GM19372 (cell line): ENCODE data around the gene DGKZ.
A peak's percentile ranks its signal among the peaks of the same experiment; 100 is the strongest.
"Not testable (repeated sequence)": the region's sequence is repeated elsewhere in the genome, so short reads cannot be mapped to it uniquely, and the experiment has no call there.

ENCODE experiments used
- ATAC-seq: cut with Tn5 transposase; IDR thresholded peaks from one replicate; pipeline ENCODE4 v1.9.1; 2021; ENCODE audit warnings: mild to moderate bottlenecking, low read depth, moderate library complexity; ENCODE audit not compliant: unreplicated experiment

The DGKZ gene, protein sequence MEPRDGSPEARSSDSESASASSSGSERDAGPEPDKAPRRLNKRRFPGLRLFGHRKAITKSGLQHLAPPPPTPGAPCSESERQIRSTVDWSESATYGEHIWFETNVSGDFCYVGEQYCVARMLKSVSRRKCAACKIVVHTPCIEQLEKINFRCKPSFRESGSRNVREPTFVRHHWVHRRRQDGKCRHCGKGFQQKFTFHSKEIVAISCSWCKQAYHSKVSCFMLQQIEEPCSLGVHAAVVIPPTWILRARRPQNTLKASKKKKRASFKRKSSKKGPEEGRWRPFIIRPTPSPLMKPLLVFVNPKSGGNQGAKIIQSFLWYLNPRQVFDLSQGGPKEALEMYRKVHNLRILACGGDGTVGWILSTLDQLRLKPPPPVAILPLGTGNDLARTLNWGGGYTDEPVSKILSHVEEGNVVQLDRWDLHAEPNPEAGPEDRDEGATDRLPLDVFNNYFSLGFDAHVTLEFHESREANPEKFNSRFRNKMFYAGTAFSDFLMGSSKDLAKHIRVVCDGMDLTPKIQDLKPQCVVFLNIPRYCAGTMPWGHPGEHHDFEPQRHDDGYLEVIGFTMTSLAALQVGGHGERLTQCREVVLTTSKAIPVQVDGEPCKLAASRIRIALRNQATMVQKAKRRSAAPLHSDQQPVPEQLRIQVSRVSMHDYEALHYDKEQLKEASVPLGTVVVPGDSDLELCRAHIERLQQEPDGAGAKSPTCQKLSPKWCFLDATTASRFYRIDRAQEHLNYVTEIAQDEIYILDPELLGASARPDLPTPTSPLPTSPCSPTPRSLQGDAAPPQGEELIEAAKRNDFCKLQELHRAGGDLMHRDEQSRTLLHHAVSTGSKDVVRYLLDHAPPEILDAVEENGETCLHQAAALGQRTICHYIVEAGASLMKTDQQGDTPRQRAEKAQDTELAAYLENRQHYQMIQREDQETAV

DNA sequence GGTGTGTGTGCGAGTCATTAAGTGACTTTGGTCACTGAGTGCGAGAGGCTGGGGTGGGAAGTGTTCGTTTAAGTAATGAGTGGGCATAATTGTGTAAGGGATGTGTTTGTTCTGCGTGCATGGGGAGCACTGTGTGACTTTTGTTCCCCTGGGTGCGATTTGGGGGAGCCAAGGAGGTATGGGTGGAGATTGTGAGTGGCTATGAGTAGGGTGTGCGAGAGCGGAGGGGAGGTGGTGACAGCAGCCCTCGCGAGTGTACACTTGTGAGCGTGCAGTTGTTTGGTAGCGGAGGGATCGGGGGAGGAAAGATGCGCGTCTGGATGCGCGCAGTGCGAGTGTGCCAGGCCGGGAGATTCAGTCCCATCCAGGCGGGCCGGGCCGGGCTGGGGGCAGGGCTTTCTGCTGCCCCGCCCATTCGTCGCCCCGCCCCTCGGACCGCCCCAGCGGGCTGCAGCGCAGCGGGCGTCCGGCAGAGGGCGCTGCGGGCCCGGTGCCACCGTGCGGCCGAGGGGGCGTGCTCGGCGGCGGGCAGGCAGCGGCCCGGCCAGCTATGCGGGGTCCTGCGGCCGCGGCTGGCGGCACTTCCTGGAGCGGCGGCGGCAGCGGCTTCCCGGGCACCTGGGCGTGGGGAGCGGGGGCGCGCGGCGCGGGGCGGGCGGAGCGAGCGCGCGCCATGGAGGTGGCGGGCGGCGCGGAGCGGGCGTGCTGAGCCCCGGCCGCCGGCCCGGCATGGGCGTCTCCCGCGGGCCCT lies at the start of gene DGKZ:
Gene DGKZ (plus strand): TSS at position 578 of the 751 bp plus-strand sequence. CDS start 197 bp downstream, outside the sequence.
- peak; percentile 73 for ATAC-seq

DNA sequence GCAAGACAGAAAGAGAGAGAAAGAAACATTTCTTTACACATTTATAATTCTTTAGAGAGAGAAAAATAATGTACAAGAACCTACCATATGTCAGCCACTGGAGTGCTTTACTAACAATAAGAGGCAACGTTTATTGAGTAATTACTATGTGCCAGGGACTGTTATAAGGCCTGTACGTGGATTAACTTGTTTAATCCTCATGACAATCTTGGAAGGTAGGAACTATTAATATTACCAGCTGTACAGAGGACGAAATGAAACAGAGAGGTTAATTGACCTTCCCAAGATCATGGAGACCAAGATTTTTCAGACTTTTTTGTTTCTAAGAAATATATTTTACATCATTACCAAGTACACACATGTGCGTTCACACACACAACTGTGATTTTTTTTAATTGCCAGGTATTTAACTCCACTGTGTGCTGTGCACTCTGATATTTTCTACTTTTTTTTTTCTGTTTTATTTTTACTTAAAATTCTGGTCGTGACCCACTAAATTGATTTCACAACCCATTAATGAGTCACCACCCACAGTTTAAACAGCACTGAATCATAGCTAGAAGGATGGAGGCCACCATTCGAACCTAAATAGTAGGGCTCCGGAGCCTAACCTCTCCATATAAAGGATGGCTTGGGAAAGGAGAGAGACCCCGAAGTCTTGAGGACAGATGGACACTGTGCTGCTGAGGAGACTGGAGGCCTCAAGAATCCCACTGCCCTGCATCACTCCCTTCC lies 48.4 kb upstream of the DGKZ start:
- ATAC-seq = no peak

DNA sequence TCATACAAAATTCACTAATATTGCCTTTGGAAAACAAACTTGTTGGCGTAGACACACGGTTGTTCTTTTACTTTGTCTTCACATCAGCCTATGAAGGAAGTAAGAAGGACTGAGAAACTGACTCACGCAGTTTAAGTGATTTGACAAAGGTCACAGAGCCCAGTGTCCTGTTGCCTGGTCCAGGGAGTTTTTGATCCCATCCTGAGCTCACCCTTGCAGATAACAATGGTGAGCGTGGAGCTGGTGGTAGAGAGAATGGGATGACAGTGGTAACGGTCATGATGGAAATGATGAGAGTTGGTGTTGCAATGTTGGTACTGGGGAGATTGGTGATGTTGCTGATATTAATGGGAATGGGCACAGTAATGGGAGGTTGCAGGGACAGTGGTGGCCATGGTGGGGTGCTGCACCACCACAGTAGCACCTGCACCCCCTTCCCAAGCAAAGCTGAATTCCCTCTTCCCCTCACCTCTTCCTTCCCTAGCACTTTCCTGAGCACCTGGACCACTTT lies 47.8 kb upstream of the DGKZ start:
- no peak for ATAC-seq

DNA sequence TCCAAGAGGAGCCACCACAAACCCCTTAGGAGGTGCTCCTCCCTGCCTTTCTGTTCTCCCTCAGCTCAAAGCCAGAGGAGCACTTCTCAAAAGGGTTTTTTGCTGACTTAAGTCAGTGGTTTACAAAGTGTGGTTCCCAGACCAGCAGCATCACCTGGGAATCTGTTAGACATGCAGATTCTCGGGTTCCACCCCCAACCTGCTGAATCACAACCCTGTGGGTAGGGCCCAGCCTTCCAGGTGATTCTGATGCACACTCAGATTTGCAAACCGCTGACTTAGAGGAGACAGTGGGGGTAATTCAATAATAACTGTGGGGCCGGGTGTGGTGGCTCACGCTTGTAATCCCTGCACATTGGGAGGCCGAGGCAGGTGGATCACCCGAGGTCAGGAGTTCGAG lies 47.0 kb upstream of the DGKZ start:
- no peak for ATAC-seq

DNA sequence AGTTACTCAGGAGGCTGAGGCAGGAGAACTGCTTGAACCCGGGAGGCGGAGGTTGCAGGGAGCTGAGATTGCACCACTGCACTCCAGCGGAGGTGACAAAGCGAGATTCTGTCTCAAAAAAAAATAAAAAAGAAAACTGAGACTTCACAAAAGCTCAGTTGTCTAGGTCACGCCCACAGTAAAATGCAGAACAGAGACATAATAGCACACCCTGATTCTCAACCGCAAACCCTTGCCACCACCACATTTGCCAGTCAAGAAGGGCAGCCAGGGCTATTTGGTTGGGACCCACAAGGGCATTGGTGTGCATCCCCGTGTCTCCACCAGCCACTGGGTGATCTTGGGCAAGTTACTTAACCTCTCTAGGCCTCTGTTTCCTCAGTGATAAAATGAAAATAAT lies 44.4 kb upstream of the DGKZ start:
- no peak for ATAC-seq

DNA sequence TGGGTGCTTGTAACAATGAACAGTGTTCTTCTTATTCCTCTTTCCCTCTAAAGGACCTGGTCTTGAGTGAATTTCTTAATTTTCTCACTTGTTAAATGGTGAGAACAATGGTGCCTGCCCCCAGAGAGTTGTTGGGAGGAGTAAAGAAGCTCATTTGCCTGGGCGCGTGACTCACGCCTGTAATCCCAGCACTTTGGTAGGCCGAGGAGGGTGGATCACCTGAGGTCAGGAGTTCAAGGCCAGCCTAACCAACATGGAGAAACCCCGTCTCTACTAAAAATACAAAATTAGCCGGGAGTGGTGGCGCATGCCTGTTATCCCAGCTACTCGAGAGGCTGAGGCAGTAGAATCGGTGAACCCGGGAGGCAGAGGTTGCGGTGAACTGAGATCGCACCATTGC lies 43.2 kb upstream of the DGKZ start:
- not testable (repeated sequence) for ATAC-seq

DNA sequence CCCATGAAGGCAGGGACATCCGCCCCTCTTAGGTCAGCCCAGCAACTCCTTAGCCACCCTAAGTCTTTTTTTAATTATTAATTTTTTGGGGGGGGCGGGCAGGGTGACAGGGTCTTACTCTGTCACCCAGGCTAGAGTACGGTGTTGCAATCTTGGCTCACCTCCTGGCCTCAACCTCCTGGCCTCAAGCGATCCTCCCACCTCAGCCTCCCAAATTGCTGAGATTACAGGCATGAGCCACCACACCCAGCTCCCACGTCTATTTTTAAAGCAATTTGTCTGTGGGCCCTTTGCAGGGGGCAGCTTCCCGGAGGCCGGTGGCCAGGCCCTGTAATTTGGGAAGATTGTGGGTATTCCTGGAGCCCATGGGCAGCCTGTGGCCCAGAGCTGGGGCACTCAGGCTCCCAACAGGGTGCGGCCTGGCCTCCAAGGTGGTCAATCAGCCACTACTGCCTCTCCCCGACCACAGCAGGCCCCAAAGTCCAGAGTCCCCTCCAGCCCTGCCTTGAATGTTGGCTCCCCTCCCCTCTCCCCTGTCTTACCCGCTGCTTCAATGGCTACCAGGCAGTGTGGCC lies 42.6 kb upstream of the DGKZ start:
- ATAC-seq = no peak

DNA sequence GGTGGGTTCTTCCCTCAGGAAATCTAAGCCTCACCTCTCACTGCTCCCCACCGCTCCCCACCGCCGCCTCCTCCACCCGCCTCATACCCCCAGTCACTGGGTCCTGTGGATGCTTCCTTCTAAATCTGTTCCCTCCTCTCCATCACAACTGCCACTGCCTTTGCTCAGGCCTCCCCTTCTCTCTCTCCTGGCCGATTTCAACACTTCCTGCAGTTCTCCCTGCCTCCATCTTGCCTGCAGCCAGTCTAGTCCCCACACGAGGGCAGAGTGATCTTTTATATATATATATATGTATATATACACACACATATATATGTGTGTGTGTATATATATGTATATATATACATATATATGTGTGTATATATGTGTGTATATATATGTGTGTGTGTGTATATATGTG lies 42.0 kb upstream of the DGKZ start:
- no peak for ATAC-seq

DNA sequence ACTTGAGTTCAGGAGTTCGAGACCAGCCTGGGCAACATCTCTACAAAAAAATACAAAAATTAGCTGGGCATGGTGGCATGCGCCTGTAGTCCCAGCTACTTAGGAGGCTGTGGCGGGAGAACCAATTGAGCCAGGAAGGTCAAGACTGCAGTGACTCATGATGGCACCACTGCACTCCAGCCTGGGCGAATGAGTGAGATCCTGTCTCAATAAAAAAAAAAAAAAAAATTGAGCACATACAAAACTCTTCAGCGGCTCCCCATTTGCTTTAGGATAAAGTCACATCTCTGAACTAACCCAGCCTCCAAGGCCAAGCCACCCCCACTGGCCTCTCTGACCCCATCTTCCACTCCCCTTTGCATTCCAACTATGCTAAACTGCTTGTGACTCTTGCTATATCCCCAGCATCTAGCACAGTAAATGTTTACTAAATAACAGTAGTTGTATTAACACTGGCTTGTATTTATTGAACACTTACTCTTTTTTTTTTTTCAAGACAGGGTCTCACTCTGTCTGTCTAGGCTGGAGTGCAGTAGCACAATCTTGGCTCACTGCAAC lies 40.9 kb upstream of the DGKZ start:
- ATAC-seq = no peak

DNA sequence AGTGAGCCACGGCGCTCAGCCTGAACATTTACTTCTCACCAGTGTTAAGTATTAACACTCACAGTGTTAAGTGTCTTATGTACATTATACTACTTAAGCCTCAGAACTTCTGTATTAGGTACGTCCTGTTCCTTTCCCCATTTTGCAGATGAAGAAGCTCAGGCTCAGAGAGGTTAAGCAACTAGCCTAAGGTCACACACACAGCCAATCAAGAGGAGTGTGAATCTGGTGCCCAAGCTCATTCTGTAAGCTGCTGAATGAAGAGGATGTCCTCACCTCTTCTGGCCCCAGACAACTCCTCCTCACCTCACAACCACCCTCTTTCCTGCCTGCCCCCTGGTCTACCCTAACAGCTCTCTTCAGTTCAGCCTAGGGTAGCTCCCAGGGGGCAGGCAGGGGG lies 39.9 kb upstream of the DGKZ start:
- no peak for ATAC-seq

DNA sequence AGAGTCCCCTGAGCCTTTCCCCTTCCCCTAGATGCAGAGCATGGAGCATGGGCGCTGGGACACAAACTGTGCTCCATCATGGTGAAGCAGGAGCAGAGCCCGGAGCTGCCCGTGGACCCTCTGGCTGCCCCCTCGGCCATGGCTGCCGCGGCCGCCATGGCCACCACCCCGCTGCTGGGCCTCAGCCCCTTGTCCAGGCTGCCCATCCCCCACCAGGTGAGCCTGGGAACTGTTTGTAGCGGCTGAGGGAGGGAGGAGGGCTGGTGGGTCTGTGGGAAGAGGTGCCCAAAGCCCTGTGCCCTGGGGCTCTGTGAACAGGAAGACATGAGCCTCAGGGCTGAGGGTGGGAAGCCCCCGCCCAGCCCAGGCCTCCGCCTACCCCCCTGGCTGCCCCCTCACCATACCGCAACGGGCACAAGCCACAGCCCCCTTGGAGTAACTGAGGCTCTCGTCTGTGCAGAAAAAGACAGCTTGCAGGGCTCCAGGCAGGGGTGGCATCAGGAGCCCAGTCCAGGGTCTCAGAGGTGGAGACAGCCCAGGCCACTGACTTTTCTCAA lies 39.4 kb upstream of the DGKZ start:
- no peak for ATAC-seq

DNA sequence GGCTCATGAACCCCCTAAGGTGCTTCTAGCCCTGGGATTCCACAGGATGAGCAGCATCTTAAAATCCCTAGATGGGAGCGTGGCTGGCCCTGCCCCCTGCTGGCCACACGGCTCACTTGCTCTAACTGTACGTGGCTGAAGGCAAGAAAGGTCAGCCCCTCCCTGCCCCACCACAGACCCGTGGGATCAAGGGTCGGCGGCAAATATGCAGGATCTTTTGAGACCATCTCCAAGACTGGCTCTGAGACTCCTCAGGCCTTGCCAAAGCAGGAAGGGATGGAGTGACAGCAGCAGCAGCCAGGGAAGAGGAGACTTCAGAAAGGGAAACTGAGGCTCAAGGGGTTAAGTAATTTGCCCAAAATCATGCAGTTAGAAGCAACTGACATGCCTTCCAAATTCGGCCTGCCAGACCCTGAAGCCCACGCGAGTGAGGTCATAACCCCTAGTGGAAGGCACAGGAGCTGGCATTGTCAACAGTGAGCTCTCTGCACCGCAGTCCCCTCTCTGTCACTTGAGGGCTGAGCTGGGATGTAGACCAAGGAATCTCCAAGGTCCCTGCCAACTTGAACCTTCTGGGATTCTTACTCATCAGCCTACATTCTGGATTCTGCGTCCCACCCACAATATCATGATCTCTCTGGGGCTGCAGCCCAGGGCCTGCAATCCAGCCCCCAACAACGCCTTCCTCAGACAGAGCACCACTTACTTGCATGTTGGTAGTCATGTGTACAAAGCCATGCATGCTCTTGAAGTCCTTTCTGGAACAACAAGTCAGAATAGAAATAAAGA lies 38.4 kb upstream of the DGKZ start:
- peak; percentile 62 for ATAC-seq

DNA sequence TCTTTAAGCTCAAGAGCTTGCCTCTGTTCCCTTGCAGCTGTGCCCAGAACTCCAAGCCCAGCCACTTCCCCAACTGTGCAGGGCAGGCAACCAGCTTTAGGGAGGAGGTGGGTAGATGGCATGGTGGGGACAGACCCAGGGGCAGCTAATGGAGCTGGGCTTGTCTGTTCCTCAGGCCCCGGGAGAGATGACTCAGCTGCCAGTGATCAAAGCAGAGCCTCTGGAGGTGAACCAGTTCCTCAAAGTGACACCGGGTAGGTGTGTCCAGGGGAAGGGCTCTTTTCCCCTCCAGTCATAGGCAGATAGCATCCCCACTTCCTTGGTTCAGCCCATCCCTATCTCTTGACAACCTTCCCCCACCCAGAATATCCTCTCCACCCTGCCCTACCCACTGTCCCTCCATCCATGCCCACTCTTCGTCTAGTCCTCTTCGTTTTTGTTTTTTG lies 37.4 kb upstream of the DGKZ start:
- ATAC-seq = no peak

DNA sequence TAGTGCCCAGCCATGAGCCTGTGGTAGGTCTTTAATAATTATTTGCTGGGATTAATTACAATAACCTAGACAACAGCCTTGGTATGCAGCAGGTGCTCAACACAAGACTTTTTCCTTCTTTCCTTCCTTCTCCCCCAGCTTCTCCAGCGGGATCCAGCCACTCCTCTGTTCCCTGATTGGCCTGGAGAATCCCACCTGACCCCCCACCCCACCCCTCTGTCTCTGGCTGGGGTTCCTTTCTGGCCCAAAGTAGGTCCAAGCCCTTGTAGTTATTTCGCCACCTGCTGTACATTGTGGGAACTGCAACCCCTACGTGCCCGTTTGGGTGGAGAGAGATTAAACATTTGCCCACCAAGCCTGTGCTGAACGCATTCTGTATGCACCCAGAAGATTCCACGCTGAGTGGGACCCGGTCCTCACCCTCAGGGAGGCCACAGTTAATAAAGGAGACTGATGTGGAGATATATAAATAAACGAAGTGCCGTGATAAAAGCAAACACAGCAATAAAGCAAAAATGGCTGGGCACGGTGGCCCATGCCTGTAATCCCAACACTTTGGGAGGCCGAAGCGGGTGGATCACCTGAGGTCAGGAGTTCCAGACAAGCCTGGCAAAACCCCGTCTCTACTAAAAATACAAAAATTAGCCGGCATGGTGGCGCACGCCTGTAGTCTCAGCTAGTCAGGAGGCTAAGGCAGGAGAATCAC lies 32.1 kb upstream of the DGKZ start:
- no peak for ATAC-seq

DNA sequence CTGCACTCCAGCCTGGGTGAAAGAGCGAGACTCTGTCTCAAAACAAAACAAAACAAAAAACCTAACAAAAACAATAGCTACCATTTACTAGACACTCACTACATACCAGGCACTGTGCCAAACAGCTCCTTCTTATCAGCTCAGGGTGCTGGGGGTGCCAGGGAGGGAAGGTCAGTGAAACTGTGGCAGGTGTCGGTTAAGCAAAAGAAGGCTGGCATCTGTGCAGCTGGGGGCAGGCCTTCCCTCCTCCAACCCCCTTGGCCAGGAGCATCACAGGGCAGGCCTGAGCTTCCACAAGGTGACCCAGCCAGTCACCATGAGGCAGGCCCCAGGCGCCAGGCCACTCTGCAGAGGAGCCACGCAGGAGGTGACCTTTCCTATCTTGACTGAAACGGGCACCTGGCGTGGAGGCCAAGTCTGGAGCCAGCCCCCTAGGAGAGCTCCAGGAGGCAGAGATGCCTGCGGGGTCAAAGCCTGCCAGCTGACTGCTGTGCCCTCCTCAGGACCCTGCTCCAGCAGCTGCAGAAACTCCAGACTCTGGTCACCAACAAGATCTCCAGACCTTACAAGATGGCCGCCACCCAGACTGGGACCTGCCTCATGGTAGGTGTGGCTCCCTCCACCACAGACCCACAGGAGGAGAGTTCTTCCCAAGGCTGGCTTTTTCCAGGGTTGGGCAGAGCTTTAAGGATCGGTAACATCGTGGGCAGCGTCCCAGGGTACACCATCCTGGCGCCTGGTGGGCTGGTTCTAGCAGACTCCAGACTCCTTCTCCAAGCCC lies 31.3 kb upstream of the DGKZ start:
- ATAC-seq = no peak

DNA sequence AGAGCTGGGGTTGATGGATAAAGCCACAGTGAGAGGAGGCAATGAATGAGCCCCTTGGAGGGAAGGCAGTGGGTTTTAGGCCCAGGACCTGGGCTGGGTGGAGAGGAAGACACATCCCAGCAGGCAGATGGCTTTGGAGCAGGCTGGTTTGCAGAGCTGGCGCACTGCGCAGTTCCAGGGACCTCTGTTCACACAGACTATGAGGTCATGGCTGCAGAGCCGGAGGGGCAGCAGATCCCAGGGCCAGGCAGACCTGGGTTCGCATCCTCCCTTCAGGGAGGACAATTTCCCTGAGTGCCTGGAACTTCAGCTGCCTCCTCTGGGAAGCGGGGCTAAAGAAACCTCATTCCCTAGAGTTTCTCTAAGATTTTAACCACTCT lies 28.2 kb upstream of the DGKZ start:
- ATAC-seq = no peak

DNA sequence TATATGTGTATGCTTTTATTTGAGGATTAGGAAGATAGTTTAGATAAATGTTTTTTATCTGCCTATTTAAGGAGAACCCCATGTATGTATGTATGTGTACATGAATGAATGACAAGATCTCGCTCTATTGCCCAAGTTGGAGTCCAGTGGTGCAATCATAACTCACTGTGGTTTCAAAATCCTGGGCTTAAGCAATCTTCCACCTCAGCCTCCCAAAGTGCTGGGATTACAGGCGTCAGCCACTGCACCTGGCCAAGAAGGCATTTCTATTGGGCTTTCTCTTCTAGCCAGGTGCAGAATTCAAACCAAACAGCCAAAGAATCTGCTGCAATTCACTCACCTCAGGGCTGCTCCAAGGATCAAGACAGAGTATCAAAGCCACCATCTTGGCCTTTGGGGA lies 25.5 kb upstream of the DGKZ start:
- ATAC-seq = no peak
